Measurements from ENCODE around the gene FCHSD2.

FCHSD2 gene

DNA sequence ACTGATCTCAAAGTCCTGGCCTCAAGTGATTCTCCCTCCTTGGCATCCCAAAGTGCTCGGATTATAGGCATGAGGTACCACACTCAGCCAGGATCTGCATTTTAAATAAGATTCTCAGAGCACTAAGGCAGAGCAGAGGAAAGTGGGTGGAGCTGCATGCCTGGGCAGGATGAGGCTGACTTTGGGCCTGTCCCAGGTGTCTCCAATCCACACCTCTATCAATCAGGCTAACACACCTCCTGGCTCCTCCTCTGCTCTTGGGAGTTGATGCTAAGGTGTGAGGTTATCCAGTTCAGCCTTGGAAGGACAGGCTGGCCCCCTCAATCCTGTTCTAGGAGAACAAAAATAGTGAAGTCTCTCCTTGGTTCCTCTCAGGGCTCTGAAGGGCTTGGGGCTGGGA lies 45.7 kb upstream of the FCHSD2 start:
- TF ChIP-seq FEZF1 (tag by site-specific recombination; IDR thresholded peaks at IDR 0.05) (no peak), ZNF157 (tag by site-specific recombination; IDR thresholded peaks at IDR 0.05) (no peak), KLF7 (tag by site-specific recombination; IDR thresholded peaks at IDR 0.05; ENCODE audit: borderline replicate concordance) (no peak), ZSCAN16 (tag by site-specific recombination; IDR thresholded peaks at IDR 0.05) (no peak), BCL6B (tag by site-specific recombination; IDR thresholded peaks at IDR 0.05) (no peak), ZNF488 (tag by site-specific recombination; IDR thresholded peaks at IDR 0.05) (no peak), GLIS1 (tag by site-specific recombination; IDR thresholded peaks at IDR 0.05) (no peak)
- Histone ChIP-seq H3K36me3 (ENCODE audit: control insufficient read depth in 2 of 2, insufficient read depth in 1 of 2, low read length in 2 of 2) (no peaks in the 10 kb centered on the region), H3K27ac (ENCODE audit: extremely low read depth, low read depth, low read length) (no peak overlapping the region), H3K4me1 (ENCODE audit: control insufficient read depth, insufficient read depth, low read length) (no peaks in the 10 kb centered on the region), H3K4me3 (ENCODE audit: low read depth, low read length) (no peak overlapping the region), H3K9me3 (ENCODE audit: control insufficient read depth, insufficient read depth, low read depth, low read length) (no peaks in the 10 kb centered on the region)
- CTCF ChIA-PET = interaction anchor here (0.6 to 5.8 kb wide), 4 partner anchors 10 to 462 kb away, joined by 3 to 62 read pairs (median 8); no protein-coding TSS in a partner anchor
- POLR2A ChIA-PET = interaction anchor here (0.6 kb wide), 1 partner anchor 45 kb away, joined by 3 read pairs; no protein-coding TSS in a partner anchor

DNA sequence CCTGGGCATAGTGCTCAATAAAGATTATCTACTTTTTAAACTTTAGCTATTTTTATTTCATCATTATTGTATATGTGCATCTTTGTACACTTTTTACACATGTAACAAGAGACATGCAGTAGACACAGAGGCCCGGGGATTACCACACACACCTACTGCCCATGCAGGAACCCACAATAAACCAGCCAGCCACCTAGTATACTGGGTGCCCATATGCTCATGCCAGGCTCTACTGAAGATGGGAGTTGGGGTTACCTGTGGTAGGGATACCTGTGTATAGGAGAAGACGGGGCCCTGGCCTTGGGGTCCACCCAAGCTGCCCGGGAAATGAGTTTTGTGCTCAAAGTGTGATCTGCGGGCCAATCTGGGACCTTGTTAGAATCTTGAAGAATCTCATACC lies 44.8 kb upstream of the FCHSD2 start:
- TF ChIP-seq ZNF529 (tag by site-specific recombination; IDR thresholded peaks at IDR 0.05; ENCODE audit: insufficient replicate concordance) = no peak
- TF ChIP-seq ZNF843 (tag by site-specific recombination; IDR thresholded peaks at IDR 0.05) = no peak
- TF ChIP-seq ZBTB17 (tag by site-specific recombination; IDR thresholded peaks at IDR 0.05) = no peak
- no peak for TF ChIP-seq GLIS1 (tag by site-specific recombination; IDR thresholded peaks at IDR 0.05)
- TF ChIP-seq ZNF169 (tag by site-specific recombination; IDR thresholded peaks at IDR 0.05) = no peak
- no peak for TF ChIP-seq BCL11A (tag by site-specific recombination; IDR thresholded peaks at IDR 0.05; ENCODE audit: low read depth)
- no peak for TF ChIP-seq ZIC2 (tag by site-specific recombination; IDR thresholded peaks at IDR 0.05)
- no peak for TF ChIP-seq ZNF624 (tag by site-specific recombination; IDR thresholded peaks at IDR 0.05)
- no peak for TF ChIP-seq ZNF48 (tag by site-specific recombination; IDR thresholded peaks at IDR 0.05)
- no peak for TF ChIP-seq HIC1 (tag by site-specific recombination; IDR thresholded peaks at IDR 0.05)
- no peak for TF ChIP-seq ZNF791 (tag by site-specific recombination; IDR thresholded peaks at IDR 0.05)
- Histone ChIP-seq H3K4me1 (ENCODE audit: control insufficient read depth, insufficient read depth, low read length) (no peaks in the 10 kb centered on the region), H3K27ac (ENCODE audit: extremely low read depth, low read depth, low read length) (no peak overlapping the region), H3K9me3 (ENCODE audit: control insufficient read depth, insufficient read depth, low read depth, low read length) (no peaks in the 10 kb centered on the region), H3K4me3 (ENCODE audit: low read depth, low read length) (no peak overlapping the region), H3K36me3 (ENCODE audit: control insufficient read depth in 2 of 2, insufficient read depth in 1 of 2, low read length in 2 of 2) (no peaks in the 10 kb centered on the region)
- CTCF ChIA-PET = interaction anchor here (0.6 to 5.8 kb wide), 11 partner anchors 7 to 476 kb away, joined by 3 to 62 read pairs (median 8); no protein-coding TSS in a partner anchor
- POLR2A ChIA-PET = interaction anchor here (0.6 to 0.7 kb wide), 2 partner anchors 46 to 47 kb away, joined by 3 read pairs; no protein-coding TSS in a partner anchor

DNA sequence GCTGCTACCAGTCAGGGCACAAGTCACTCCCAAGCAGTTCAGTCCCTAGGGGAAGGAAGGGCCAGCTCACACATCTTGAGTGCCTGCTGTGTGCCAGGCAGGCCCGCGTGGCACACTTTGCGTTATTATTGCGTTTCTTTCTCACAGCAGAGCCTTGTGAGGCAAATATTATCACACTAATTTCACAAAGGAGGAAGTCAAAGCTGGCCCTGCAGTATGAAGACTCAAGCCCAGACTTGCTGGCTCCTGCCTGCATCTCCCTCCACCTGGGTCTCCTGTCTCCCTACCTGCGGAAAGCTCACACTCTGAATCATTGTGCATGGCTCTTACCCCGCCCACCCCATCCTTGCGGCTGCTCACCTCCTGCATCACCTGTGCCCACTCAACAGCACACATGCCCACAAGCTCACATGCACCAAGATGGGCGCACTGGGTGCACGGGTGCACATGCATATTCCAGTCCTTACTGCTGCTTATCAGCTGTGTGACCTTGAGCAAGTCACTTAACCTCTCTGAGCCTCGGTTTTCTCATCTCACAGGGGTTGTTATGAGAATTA lies 44.3 kb upstream of the FCHSD2 start:
- POLR2A ChIA-PET = interaction anchor here (0.7 kb wide), 1 partner anchor 48 kb away, joined by 3 read pairs; no protein-coding TSS in a partner anchor
- TF ChIP-seq TCF7L2 (IDR thresholded peaks at IDR 0.05; ENCODE audit: borderline replicate concordance, low read depth, low read length) (no peak), ZNF223 (tag by site-specific recombination; IDR thresholded peaks at IDR 0.05) (0 out of 2 replicates have a peak, but pooled peaks have one; percentile 28), ZNF768 (tag by site-specific recombination; IDR thresholded peaks at IDR 0.05) (peak; percentile 70; the same call in 1 of the 2 replicates)
- Histone ChIP-seq H3K27ac (ENCODE audit: extremely low read depth, low read depth, low read length) (no peak overlapping the region), H3K4me3 (ENCODE audit: low read depth, low read length) (no peak overlapping the region), H3K9me3 (ENCODE audit: control insufficient read depth, insufficient read depth, low read depth, low read length) (no peaks in the 10 kb centered on the region), H3K36me3 (ENCODE audit: control insufficient read depth in 2 of 2, insufficient read depth in 1 of 2, low read length in 2 of 2) (no peaks in the 10 kb centered on the region), H3K4me1 (ENCODE audit: control insufficient read depth, insufficient read depth, low read length) (no peaks in the 10 kb centered on the region)
- CTCF ChIA-PET = interaction anchor here (1.0 to 5.8 kb wide), 15 partner anchors 8 to 149 kb away, joined by 3 to 62 read pairs (median 5); no protein-coding TSS in a partner anchor

Measured in HEK293 (cell line).